Measurements from ENCODE around the gene GALNT18. TPM values are rescaled to one million over a fixed set of nuclear protein-coding genes. Genes with fewer than 3 reads are reported as not detected.

GALNT18 gene
- total RNA-seq, 1 experiment from 2014 or later, result 1.7 TPM

GRCh38 chr11:11420191-11420898 is 201.5 kb downstream of the GALNT18 start:
- H3K4me1 Mint-ChIP-seq, result peaks cover 24 to 30% of the 10 kb centered on the region in 2 experiments
- no peak overlapping the region for H3K4me3 Mint-ChIP-seq
- H3T11ph ChIP-seq (ENCODE audit: low read length), result no peak overlapping the region
- no peak overlapping the region for H3K4me2 ChIP-seq (ENCODE audit: insufficient read depth, insufficient read length, low read length)
- H3K79me1 ChIP-seq (ENCODE audit: insufficient read depth, low read depth, low read length, poor library complexity, severe bottlenecking), result no peaks in the 10 kb centered on the region
- H3K27me3 Mint-ChIP-seq (ENCODE audit: low read depth), result peaks cover 3% of the 10 kb centered on the region; the same call in 1 of the 2 replicates
- no peaks in the 10 kb centered on the region for H3K79me2 ChIP-seq (ENCODE audit: insufficient read depth, low read length)
- no peak overlapping the region for H2BK5ac ChIP-seq (ENCODE audit: insufficient read length, low read length)
- H3K36me3 Mint-ChIP-seq (ENCODE audit: insufficient read depth in 1 of 3, low read depth in 3 of 3), result no peaks in the 10 kb centered on the region
- H2BK20ac ChIP-seq (ENCODE audit: low read depth, low read length, poor library complexity, severe bottlenecking), result no peak overlapping the region
- no peak overlapping the region for H4K5ac ChIP-seq (ENCODE audit: insufficient read length, low read depth, low read length)
- peaks cover 8% of the 10 kb centered on the region; the same call in 1 of the 2 replicates for H3K4me1 ChIP-seq (ENCODE audit: insufficient read depth, low read length)
- H3K9me3 ChIP-seq (ENCODE audit: control insufficient read depth, low read depth, low read length), result no peaks in the 10 kb centered on the region
- no peak overlapping the region for H2BK12ac ChIP-seq (ENCODE audit: insufficient read length, low read depth, low read length)
- H3K23me2 ChIP-seq (ENCODE audit: insufficient read length, low read depth, low read length, poor library complexity, severe bottlenecking), result no peaks in the 10 kb centered on the region
- H2BK15ac ChIP-seq (ENCODE audit: low read depth, low read length), result no peak overlapping the region
- no peak overlapping the region for H2AK5ac ChIP-seq (ENCODE audit: insufficient read length, low read length)
- no peaks in the 10 kb centered on the region for H3K27me3 ChIP-seq (ENCODE audit: insufficient read depth, low read length)
- H3K27ac Mint-ChIP-seq, result no peak overlapping the region
- H3K27ac ChIP-seq (ENCODE audit: insufficient read length, low read depth, low read length), result no peak overlapping the region
- no peak overlapping the region for H3K4ac ChIP-seq (ENCODE audit: low read depth, low read length)
- no CpG with 5 or more reads among the region's 4 CpGs for WGBS (ENCODE audit: extremely low coverage, insufficient read length, low lambda C conversion rate)
- H3K56ac ChIP-seq (ENCODE audit: insufficient read length, low read depth, low read length), result no peak overlapping the region
- H3K18ac ChIP-seq (ENCODE audit: insufficient read length, low read depth, low read length), result no peak overlapping the region
- no peaks in the 10 kb centered on the region for H4K20me1 ChIP-seq (ENCODE audit: control insufficient read depth, insufficient read depth, insufficient read length)
- no peak overlapping the region for H3K23ac ChIP-seq (ENCODE audit: insufficient read length, low read depth, low read length)
- TF ChIP-seq, protein P1, sequence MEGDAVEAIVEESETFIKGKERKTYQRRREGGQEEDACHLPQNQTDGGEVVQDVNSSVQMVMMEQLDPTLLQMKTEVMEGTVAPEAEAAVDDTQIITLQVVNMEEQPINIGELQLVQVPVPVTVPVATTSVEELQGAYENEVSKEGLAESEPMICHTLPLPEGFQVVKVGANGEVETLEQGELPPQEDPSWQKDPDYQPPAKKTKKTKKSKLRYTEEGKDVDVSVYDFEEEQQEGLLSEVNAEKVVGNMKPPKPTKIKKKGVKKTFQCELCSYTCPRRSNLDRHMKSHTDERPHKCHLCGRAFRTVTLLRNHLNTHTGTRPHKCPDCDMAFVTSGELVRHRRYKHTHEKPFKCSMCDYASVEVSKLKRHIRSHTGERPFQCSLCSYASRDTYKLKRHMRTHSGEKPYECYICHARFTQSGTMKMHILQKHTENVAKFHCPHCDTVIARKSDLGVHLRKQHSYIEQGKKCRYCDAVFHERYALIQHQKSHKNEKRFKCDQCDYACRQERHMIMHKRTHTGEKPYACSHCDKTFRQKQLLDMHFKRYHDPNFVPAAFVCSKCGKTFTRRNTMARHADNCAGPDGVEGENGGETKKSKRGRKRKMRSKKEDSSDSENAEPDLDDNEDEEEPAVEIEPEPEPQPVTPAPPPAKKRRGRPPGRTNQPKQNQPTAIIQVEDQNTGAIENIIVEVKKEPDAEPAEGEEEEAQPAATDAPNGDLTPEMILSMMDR (conservative IDR thresholded peaks at IDR 0.05), result no peak
- H2BK120ac ChIP-seq (ENCODE audit: low read depth, low read length, poor library complexity, severe bottlenecking), result no peak overlapping the region
- no peak overlapping the region; the same call in 1 of the 2 replicates for H3K14ac ChIP-seq (ENCODE audit: insufficient read depth, low read length)
- H3K9me3 Mint-ChIP-seq, result no peaks in the 10 kb centered on the region
- no peak overlapping the region for H4K91ac ChIP-seq (ENCODE audit: insufficient read length, low read depth, low read length)
- H3K9ac ChIP-seq (ENCODE audit: extremely low read depth, insufficient read length, low read length), result no peak overlapping the region
- no peak overlapping the region for H4K8ac ChIP-seq (replicated peaks; ENCODE audit: insufficient read length, low read depth, low read length)
- H2AFZ ChIP-seq (ENCODE audit: low read length), result no peak overlapping the region
- no peak for DNase-seq
